WTC11 (cell line): ENCODE measurements around the gene RPS6KB2. TPM values are rescaled to one million over a fixed set of nuclear protein-coding genes. Genes with fewer than 3 reads are reported as not detected.

Experiments
- CREM ChIP-seq: sonication (generic); formaldehyde crosslinking; IDR thresholded peaks from 2 replicates; pipeline ENCODE4 v1.8.1; 2022; ENCODE audit warnings: mild to moderate bottlenecking, missing genetic modification reagents, moderate library complexity
- FOXJ3 ChIP-seq: sonication (generic); formaldehyde crosslinking; IDR thresholded peaks from 2 replicates; pipeline ENCODE4 v1.9.0; 2021; ENCODE audit warnings: missing genetic modification reagents, mild to moderate bottlenecking, borderline replicate concordance
- GABPB1 ChIP-seq: sonication (generic); formaldehyde crosslinking; IDR thresholded peaks from 2 replicates; pipeline ENCODE4 v1.8.1; 2023; ENCODE audit warnings: mild to moderate bottlenecking, missing genetic modification reagents
- GRHL2 ChIP-seq: fragments of 250-450 bp; sonication (Bioruptor Pico); IDR thresholded peaks from 2 replicates; pipeline ENCODE4 v1.8.0; 2022; ENCODE audit warnings: mild to moderate bottlenecking, moderate library complexity; ENCODE audit not compliant: insufficient replicate concordance, severe bottlenecking
- GTF2I ChIP-seq: fragments of 250-450 bp; sonication (Bioruptor Pico); conservative IDR thresholded peaks from 2 replicates; pipeline ENCODE4 v1.4.0; 2021; ENCODE audit warnings: mild to moderate bottlenecking
- JUN ChIP-seq: sonication (generic); formaldehyde crosslinking; IDR thresholded peaks from 2 replicates; pipeline ENCODE4 v1.8.0; 2023; ENCODE audit warnings: mild to moderate bottlenecking, missing genetic modification reagents
- MYBL2 ChIP-seq: sonication (generic); formaldehyde crosslinking; IDR thresholded peaks from 2 replicates; pipeline ENCODE4 v1.8.1; 2023; ENCODE audit warnings: mild to moderate bottlenecking, moderate library complexity, missing genetic modification reagents
- PRRX2 ChIP-seq: fragments of 250-450 bp; sonication (Bioruptor Pico); IDR thresholded peaks from 2 replicates; pipeline ENCODE4 v1.8.0; 2021; ENCODE audit warnings: mild to moderate bottlenecking
- TEAD4 ChIP-seq: sonication (generic); formaldehyde crosslinking; IDR thresholded peaks from 2 replicates; pipeline ENCODE4 v1.8.0; 2022; ENCODE audit warnings: mild to moderate bottlenecking, missing genetic modification reagents
- ZBTB21 ChIP-seq: sonication (generic); formaldehyde crosslinking; IDR thresholded peaks from 2 replicates; pipeline ENCODE4 v1.8.1; 2023; ENCODE audit warnings: mild to moderate bottlenecking, missing genetic modification reagents, borderline replicate concordance
- ZNF121 ChIP-seq: sonication (generic); formaldehyde crosslinking; IDR thresholded peaks from 2 replicates; pipeline ENCODE4 v1.8.0; 2023; ENCODE audit warnings: missing genetic modification reagents
- ZNF263 ChIP-seq: sonication (generic); formaldehyde crosslinking; IDR thresholded peaks from 2 replicates; pipeline ENCODE4 v1.8.1; 2022; ENCODE audit warnings: low read depth, mild to moderate bottlenecking, moderate library complexity, missing genetic modification reagents
- total RNA-seq: library from RNA; stranded (reverse); gene quantifications from 3 replicates; pipeline ENCODE4 v1.2.3, GENCODE V29; 2021
- TF ChIP-seq, protein P1 (sequence below): sonication (generic); formaldehyde crosslinking; IDR thresholded peaks from 2 replicates; pipeline ENCODE4 v1.8.0; 2023; ENCODE audit warnings: mild to moderate bottlenecking, missing genetic modification reagents
- TF ChIP-seq, protein P2 (sequence below): sonication (generic); formaldehyde crosslinking; IDR thresholded peaks from 2 replicates; pipeline ENCODE4 v1.8.0; 2022; ENCODE audit warnings: missing genetic modification reagents
- TF ChIP-seq, protein P3 (sequence below): fragments of 250-450 bp; sonication (Bioruptor Pico); IDR thresholded peaks from 2 replicates; pipeline ENCODE4 v1.9.0; 2021; ENCODE audit warnings: mild to moderate bottlenecking, borderline replicate concordance
- TF ChIP-seq, protein P4 (sequence below): fragments of 250-450 bp; sonication (Bioruptor Pico); IDR thresholded peaks from 2 replicates; pipeline ENCODE4 v1.9.0; 2021; ENCODE audit warnings: mild to moderate bottlenecking
- TF ChIP-seq, protein P5 (sequence below): fragments of 250-450 bp; sonication (Bioruptor Pico); IDR thresholded peaks from 2 replicates; pipeline ENCODE4 v1.9.0; 2021; ENCODE audit warnings: mild to moderate bottlenecking
- TF ChIP-seq, protein P6 (sequence below): sonication (generic); formaldehyde crosslinking; IDR thresholded peaks from 2 replicates; pipeline ENCODE4 v1.8.1; 2023; ENCODE audit warnings: mild to moderate bottlenecking, missing genetic modification reagents
- TF ChIP-seq, protein P7 (sequence below): fragments of 250-450 bp; sonication (Bioruptor Pico); conservative IDR thresholded peaks from 2 replicates; pipeline ENCODE4 v1.9.0; 2021; ENCODE audit warnings: mild to moderate bottlenecking
- TF ChIP-seq, protein P8 (sequence below): sonication (generic); formaldehyde crosslinking; conservative IDR thresholded peaks from 2 replicates; pipeline ENCODE4 v1.8.1; 2022; ENCODE audit warnings: mild to moderate bottlenecking, missing genetic modification reagents

Gene RPS6KB2
- total RNA-seq, 1 experiment from 2014 or later: 54.7 TPM

DNA sequence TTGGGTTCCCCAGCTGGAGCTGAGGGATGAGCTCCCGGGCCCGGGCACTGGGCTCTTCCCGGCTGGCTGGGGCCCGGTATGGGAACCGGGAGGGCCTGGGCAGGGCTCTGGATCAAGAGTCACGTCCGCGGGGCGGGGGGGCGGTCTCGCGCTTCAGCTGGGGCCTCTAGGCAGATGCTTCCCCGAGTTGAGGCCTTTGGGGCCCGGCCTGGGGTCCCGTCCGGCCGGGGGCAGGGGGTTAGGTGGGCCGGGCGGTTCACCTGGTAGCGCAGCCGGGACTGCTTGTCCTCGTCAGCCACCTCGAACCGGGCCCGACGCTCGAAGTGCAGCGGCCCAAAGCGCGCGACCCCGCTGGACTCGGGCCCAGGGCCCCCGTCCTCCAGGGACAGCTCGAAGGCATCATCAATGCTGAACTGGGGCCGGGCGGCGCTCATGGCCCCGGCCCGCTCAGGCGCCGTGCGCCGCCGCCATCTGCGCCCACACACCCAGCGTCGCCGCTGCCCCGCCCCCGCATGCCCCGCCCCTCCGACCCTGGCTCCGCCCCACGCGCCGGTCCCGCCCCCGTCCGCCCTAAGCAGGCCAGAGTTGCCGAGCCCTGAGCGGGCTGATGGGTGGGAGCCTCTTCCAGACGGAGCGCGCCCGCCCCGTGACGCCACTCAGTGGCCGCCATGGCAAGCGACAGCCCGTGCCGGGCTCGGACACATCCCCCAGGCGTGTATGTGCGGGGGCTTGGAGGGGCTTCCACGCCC lies 40.6 kb downstream of the RPS6KB2 start, which contains the start of gene TMEM134 (continued):
- TF ChIP-seq, protein P1, sequence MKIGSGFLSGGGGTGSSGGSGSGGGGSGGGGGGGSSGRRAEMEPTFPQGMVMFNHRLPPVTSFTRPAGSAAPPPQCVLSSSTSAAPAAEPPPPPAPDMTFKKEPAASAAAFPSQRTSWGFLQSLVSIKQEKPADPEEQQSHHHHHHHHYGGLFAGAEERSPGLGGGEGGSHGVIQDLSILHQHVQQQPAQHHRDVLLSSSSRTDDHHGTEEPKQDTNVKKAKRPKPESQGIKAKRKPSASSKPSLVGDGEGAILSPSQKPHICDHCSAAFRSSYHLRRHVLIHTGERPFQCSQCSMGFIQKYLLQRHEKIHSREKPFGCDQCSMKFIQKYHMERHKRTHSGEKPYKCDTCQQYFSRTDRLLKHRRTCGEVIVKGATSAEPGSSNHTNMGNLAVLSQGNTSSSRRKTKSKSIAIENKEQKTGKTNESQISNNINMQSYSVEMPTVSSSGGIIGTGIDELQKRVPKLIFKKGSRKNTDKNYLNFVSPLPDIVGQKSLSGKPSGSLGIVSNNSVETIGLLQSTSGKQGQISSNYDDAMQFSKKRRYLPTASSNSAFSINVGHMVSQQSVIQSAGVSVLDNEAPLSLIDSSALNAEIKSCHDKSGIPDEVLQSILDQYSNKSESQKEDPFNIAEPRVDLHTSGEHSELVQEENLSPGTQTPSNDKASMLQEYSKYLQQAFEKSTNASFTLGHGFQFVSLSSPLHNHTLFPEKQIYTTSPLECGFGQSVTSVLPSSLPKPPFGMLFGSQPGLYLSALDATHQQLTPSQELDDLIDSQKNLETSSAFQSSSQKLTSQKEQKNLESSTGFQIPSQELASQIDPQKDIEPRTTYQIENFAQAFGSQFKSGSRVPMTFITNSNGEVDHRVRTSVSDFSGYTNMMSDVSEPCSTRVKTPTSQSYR: no peak; the same call in 1 of the 2 replicates
- TF ChIP-seq GABPB1 (0 out of 2 replicates have a peak, but pooled peaks have one; percentile 44), GRHL2 (CRISPR knock-in tag) (no peak), FOXJ3 (CRISPR knock-in tag) (no peak), TEAD4 (no peak), CREM (CRISPR knock-in tag) (no peak; the same call in 1 of the 2 replicates), ZNF121 (no peak), GTF2I (no peak), ZBTB21 (CRISPR knock-in tag) (no peak), ZNF263 (CRISPR knock-in tag) (0 out of 2 replicates have a peak, but pooled peaks have one; percentile 21), MYBL2 (CRISPR knock-in tag) (no peak), JUN (CRISPR knock-in tag) (no peak), PRRX2 (CRISPR knock-in tag) (no peak)
- TF ChIP-seq, protein P2, sequence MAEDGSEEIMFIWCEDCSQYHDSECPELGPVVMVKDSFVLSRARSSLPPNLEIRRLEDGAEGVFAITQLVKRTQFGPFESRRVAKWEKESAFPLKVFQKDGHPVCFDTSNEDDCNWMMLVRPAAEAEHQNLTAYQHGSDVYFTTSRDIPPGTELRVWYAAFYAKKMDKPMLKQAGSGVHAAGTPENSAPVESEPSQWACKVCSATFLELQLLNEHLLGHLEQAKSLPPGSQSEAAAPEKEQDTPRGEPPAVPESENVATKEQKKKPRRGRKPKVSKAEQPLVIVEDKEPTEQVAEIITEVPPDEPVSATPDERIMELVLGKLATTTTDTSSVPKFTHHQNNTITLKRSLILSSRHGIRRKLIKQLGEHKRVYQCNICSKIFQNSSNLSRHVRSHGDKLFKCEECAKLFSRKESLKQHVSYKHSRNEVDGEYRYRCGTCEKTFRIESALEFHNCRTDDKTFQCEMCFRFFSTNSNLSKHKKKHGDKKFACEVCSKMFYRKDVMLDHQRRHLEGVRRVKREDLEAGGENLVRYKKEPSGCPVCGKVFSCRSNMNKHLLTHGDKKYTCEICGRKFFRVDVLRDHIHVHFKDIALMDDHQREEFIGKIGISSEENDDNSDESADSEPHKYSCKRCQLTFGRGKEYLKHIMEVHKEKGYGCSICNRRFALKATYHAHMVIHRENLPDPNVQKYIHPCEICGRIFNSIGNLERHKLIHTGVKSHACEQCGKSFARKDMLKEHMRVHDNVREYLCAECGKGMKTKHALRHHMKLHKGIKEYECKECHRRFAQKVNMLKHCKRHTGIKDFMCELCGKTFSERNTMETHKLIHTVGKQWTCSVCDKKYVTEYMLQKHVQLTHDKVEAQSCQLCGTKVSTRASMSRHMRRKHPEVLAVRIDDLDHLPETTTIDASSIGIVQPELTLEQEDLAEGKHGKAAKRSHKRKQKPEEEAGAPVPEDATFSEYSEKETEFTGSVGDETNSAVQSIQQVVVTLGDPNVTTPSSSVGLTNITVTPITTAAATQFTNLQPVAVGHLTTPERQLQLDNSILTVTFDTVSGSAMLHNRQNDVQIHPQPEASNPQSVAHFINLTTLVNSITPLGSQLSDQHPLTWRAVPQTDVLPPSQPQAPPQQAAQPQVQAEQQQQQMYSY (CRISPR knock-in tag): no peak
- TF ChIP-seq, protein P3, sequence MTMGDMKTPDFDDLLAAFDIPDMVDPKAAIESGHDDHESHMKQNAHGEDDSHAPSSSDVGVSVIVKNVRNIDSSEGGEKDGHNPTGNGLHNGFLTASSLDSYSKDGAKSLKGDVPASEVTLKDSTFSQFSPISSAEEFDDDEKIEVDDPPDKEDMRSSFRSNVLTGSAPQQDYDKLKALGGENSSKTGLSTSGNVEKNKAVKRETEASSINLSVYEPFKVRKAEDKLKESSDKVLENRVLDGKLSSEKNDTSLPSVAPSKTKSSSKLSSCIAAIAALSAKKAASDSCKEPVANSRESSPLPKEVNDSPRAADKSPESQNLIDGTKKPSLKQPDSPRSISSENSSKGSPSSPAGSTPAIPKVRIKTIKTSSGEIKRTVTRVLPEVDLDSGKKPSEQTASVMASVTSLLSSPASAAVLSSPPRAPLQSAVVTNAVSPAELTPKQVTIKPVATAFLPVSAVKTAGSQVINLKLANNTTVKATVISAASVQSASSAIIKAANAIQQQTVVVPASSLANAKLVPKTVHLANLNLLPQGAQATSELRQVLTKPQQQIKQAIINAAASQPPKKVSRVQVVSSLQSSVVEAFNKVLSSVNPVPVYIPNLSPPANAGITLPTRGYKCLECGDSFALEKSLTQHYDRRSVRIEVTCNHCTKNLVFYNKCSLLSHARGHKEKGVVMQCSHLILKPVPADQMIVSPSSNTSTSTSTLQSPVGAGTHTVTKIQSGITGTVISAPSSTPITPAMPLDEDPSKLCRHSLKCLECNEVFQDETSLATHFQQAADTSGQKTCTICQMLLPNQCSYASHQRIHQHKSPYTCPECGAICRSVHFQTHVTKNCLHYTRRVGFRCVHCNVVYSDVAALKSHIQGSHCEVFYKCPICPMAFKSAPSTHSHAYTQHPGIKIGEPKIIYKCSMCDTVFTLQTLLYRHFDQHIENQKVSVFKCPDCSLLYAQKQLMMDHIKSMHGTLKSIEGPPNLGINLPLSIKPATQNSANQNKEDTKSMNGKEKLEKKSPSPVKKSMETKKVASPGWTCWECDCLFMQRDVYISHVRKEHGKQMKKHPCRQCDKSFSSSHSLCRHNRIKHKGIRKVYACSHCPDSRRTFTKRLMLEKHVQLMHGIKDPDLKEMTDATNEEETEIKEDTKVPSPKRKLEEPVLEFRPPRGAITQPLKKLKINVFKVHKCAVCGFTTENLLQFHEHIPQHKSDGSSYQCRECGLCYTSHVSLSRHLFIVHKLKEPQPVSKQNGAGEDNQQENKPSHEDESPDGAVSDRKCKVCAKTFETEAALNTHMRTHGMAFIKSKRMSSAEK (CRISPR knock-in tag): no peak
- TF ChIP-seq, protein P4, sequence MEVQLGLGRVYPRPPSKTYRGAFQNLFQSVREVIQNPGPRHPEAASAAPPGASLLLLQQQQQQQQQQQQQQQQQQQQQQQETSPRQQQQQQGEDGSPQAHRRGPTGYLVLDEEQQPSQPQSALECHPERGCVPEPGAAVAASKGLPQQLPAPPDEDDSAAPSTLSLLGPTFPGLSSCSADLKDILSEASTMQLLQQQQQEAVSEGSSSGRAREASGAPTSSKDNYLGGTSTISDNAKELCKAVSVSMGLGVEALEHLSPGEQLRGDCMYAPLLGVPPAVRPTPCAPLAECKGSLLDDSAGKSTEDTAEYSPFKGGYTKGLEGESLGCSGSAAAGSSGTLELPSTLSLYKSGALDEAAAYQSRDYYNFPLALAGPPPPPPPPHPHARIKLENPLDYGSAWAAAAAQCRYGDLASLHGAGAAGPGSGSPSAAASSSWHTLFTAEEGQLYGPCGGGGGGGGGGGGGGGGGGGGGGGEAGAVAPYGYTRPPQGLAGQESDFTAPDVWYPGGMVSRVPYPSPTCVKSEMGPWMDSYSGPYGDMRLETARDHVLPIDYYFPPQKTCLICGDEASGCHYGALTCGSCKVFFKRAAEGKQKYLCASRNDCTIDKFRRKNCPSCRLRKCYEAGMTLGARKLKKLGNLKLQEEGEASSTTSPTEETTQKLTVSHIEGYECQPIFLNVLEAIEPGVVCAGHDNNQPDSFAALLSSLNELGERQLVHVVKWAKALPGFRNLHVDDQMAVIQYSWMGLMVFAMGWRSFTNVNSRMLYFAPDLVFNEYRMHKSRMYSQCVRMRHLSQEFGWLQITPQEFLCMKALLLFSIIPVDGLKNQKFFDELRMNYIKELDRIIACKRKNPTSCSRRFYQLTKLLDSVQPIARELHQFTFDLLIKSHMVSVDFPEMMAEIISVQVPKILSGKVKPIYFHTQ (CRISPR knock-in tag): no peak
- TF ChIP-seq, protein P5, sequence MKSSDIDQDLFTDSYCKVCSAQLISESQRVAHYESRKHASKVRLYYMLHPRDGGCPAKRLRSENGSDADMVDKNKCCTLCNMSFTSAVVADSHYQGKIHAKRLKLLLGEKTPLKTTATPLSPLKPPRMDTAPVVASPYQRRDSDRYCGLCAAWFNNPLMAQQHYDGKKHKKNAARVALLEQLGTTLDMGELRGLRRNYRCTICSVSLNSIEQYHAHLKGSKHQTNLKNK (CRISPR knock-in tag): peak; percentile 25; the same call in 1 of the 2 replicates
- TF ChIP-seq, protein P6, sequence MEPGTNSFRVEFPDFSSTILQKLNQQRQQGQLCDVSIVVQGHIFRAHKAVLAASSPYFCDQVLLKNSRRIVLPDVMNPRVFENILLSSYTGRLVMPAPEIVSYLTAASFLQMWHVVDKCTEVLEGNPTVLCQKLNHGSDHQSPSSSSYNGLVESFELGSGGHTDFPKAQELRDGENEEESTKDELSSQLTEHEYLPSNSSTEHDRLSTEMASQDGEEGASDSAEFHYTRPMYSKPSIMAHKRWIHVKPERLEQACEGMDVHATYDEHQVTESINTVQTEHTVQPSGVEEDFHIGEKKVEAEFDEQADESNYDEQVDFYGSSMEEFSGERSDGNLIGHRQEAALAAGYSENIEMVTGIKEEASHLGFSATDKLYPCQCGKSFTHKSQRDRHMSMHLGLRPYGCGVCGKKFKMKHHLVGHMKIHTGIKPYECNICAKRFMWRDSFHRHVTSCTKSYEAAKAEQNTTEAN (CRISPR knock-in tag): no peak
- TF ChIP-seq, protein P7, sequence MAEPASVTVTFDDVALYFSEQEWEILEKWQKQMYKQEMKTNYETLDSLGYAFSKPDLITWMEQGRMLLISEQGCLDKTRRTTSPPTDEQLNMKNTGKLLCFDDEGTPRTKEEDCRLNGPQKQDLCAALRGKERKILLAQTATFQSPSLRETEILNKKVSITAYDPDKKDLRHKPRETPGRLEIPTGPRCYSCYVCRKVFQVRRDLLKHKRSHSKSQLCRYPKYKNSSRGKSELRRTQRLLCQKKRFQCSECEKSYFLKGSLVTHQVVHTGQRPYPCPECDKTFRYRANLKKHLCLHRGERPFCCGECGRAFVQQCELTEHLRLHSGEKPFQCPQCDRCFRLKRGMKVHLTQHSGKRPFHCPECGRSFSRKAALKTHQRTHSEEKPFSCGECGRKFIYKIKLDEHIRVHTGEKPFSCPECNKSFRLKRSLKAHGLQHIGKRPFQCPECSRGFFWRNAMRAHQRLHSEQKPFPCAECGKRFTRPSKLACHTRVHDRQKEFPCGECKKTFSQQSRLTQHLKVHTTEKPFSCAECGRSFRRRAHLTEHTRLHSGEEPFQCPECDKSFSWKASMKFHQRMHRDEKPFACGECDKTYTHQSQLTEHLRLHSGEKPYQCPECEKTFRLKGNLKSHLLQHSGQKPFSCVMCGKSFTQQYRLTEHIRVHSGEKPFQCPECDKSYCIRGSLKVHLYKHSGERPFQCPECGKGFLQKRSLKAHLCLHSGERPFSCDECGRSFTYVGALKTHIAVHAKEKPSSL (CRISPR knock-in tag): no peak
- TF ChIP-seq, protein P8, sequence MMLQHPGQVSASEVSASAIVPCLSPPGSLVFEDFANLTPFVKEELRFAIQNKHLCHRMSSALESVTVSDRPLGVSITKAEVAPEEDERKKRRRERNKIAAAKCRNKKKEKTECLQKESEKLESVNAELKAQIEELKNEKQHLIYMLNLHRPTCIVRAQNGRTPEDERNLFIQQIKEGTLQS: no peak
